GOT3 (cell line): ENCODE results near the gene MRPS2.
"Not testable (repeated sequence)": the region's sequence is repeated elsewhere in the genome, so short reads cannot be mapped to it uniquely, and the experiment has no call there.

Experiments used
- DNase-seq: peaks from one replicate; lab custom pipeline; 2025; ENCODE audit warnings: mixed read lengths; lab: John Stamatoyannopoulos, UW

Gene MRPS2

GRCh38 chr9:135514342-135515082 lies 14.0 kb downstream of the MRPS2 start:
- DNase-seq, result no peak

DNA sequence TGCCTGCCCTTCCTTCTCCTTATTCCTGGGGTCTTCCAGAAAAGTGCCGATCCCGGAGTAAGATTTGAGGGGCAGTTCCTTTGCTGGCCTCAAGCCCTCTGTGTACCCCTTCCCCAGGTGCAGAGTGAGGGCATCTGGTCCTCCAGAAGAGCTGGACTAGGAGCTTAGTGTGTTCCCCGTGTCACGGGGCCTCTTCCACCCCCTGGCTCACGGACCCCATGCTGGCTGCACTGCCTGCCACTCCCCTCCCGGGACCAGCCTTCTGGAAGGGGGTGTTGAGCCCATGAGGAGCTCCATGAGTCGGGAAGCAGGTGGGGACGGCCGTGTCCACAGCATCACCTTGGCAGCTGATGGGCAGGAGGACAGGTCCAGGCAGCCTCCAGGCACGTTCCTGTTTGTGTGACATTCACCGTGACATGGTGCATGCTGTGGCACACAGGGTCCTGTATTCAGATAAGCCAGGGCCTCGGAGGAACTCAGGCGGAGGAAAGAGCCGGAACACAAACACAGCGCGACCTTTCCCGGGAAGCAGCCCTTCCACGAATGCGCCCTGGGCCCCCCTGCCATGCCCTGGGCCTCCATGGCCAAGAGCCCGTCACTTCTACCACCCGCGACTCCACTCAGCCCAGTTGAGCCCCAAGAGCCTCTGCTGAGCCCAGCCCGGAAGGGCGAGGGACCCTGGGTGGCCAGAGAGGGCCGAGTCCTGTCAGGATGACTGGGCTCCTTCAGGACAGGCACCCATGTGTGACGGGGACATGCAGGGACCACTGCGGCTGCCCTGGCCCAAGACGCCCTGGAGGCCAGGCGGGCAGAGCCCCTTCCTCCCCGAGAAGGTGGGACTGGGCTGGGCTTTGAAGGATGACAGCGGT lies 14.8 kb downstream of the MRPS2 start:
- no peak for DNase-seq

DNA sequence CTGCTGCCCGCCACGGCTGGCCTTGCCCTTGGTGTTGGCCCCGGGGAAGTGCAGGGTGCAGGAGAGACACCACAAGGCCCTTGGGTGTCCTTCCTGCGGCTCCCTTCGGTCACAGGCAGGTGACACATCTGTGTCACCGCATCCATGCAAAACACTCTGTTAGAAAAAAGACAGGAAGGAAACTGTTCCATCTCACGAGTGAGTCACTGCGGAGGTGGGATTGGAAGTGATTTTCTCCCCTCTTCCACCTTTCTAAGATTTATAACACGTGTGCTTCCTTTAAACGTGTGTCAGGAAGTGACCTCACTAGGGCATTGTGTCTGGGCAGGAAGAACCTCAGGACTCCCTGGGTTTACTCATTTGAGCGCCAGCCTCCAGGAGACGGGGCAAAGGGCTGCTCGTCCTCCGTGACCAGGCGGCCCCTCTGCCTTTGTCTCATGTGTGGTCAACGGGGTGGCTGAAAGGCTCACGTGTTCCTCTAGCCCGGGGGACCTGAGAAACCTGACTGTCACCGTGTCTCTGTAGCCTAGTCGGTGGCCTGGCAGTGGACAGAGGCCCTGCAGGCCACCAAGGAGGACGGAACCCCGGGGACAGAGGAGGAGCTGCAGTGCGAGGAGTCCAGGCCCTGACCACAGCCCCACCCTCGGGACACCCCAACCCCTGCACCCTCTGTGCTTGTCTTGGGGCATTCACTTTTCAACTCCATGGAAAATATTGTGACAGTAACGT lies 15.8 kb downstream of the MRPS2 start:
- DNase-seq, result no peak

- DNase-seq, result no peak
Measured at GRCh38 chr9:135517407-135517822, 16.9 kb downstream of the MRPS2 start.

GRCh38 chr9:135519179-135519971 lies 18.9 kb downstream of the MRPS2 start:
- no peak for DNase-seq

GRCh38 chr9:135520916-135521607 lies 20.6 kb downstream of the MRPS2 start, which contains the start of gene LCN1:
Gene LCN1, plus strand, starts transcription at chr9:135521440. Its CDS starts 58 bp downstream, at chr9:135521498.
- DNase-seq, result no peak

DNA sequence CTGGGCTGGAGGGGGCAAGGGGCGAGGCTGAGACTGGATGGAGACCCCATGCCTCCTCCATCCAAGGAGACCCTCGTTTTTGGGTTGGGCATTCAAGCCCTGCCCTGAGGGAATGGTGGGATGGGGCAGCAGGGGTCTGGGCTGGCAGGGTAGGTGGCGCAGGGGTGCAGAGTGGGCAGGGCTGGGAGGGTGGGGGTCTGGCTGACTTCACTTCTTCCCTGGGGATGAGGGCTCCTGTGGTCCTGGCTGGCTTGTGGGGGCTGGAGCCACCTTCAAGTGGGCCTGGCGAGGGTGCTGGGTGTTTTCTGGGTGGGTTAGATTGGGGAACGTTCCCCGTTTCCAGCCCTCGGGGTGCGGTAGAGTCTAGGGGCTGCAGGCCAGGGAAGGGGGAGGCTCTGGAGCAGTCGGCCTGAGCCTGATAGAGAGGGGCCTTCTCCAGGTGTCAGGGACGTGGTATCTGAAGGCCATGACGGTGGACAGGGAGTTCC lies 21.2 kb downstream of the MRPS2 start:
- no peak for DNase-seq

- no peak for DNase-seq
Measured at GRCh38 chr9:135522137-135522877, 21.8 kb downstream of the MRPS2 start.

DNA sequence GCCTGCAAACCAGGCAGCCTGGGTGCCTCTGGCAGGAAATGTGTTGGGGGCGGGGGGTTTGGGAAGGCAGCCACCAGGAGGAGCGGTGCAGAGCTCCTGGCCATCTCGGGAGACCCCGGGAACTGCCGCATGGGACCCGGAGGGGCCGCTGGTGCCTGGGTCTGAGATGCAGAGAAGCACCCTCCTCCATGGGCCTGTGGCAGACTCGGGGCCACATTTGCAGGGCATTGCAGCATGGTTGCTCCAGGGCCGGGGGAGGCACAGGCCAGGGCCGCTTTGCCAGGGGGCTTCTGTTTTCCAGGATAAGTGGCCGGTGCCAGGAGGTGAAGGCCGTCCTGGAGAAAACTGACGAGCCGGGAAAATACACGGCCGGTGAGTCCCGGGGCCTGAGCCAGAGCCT lies 22.4 kb downstream of the MRPS2 start:
- no peak for DNase-seq

DNA sequence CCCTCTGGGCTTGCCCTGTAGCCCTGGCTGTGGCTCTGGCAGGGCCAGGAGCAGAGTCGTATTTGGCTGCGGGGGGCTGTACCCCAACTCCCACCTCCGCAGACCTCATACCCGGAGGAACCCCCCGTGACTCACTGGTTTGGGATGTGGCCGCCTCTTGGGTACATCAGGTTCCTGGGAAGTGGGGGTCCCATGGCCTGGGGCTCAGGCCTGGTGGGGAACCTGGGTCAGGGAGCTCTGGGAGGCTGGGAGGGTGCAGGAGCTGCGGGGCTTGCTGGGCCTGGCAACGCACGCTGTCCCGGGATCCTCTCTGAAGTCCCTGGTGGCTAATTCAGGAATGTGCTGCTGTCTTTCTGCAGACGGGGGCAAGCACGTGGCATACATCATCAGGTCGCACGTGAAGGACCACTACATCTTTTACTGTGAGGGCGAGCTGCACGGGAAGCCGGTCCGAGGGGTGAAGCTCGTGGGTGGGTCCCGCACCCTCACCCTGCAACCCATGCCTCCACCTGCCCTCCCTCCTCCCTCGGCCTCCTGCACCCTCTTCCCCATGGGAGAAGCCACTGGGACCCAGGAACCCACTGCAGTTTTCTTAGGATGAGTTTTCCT lies 23.1 kb downstream of the MRPS2 start:
- DNase-seq, result no peak

GRCh38 chr9:135524130-135524861 lies 23.8 kb downstream of the MRPS2 start:
- no peak for DNase-seq

DNA sequence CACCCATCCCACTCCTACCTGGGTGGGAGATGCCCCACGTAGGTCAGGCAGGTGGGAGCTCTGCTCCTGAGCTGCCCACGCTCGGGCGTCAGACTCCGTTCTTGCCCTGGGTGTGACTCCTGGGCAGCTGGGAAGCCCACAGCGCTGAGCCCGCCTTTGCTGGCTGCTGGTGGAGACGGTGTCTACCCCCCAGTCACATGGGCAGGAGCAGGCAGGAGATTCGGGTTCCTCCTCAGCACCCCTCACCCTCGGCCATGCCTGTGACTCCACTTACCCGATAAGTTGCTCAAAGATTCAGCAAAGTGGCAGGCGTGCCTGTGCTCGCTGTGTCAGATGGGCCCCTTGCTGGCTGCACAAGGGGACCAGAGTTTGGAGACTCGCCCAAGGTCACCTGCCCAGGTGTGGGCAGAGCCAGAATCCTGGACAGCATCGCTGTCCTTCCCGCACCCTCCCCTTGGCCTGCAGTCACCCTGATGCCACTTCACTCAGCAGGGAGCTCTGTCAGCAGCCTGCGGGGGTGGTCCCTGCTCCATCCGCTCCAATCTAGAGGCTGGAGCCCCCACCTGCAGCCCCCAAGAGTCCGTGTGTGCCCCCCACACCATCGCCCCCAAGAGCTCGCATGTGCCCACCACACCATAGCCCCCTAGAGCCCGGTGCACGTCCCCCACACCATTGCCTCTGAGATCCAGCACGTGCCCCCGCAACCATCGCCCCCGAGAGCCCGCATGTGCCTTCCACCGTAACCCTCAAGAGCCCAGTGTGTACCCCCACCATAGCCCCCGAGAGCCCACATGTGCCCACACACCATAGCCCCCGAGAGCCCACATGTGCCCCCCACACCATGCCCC lies 25.0 kb downstream of the MRPS2 start:
- no peak for DNase-seq

DNA sequence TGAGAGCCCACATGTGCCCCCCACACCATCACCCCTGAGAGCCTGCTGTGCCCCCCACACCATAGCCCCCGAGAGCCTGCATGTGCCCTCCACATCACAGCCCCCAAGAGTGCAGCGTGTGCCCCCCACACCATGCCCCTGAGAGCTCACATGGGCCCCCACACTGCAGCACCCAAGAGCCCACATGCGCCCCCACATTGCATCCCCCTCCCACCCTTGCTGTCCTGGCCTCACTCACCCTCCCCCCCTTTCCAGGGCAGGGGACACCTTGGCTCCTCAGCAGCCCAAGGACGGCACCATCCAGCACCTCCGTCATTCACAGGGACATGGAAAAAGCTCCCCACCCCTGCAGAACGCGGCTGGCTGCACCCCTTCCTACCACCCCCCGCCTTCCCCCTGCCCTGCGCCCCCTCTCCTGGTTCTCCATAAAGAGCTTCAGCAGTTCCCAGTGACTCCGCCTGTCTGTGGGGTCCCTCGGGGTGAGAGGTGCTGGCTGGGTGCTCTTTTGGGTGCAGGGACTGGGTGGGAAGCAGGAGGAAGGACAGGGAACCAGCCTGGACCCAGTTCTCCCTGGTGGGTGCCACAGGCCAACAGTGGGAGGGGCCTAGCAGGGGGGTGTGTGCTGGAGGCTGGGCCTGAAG lies 25.7 kb downstream of the MRPS2 start:
- no peak for DNase-seq

DNA sequence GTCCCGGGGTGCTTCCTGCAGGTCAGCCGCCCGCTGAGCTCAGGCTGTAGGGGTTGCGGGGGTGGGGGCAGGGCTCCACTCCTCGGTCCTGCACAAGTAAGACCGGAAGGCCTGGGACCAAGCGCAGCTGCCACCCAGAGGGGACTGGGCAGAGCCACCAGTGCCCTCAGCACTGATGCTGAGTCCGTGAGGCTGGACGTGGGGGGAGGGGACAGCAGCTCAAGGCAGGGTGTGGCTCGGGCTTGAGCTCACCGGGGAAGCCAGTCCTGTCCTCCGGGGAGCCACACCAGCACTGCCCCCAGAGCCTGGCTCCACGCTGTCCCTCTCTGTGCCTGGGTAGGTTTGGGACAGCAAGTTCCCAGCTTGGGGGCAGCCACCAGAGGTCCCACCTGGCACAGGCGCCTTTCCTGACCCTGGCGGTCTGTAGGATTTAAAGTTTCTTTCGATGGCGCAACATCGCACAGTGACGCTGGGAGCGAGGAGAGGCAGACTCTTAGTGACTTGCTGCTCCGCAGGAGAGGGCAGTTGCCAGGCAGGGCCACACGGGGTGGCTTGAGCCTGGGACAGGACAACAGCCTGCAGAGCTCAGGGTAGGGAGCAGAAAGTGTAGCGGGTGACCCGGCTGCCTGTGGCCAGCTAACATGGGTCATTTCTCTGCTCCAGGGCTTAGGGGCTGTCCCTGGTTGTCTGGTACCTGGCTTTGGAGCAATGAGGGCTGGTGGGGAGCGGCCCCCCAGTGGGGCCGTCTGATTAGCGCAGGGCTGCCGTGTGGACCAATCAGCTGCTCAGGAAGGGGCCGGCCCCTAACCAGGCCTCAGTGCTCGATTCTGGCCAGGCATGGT lies 26.5 kb downstream of the MRPS2 start:
- DNase-seq, result no peak

- not testable (repeated sequence) for DNase-seq
Measured at GRCh38 chr9:135528842-135529435, 28.5 kb downstream of the MRPS2 start.

- no peak for DNase-seq
Measured at GRCh38 chr9:135530146-135530545, 29.7 kb downstream of the MRPS2 start.
